Large intestine (tissue), 3 donors: ENCODE measurements around the gene MAGEA8. TPM values are rescaled to one million over a fixed set of nuclear protein-coding genes. Genes with fewer than 3 reads are reported as not detected.
"Not testable (repeated sequence)": the region's sequence is repeated elsewhere in the genome, so short reads cannot be mapped to it uniquely, and the experiment has no call there.

Experiments used
- DNase-seq, 2 donors: peaks; one replicate each; pipeline versions ENCODE4 v3.0.0 to v3.0.0-alpha.2; 2013
- H3K27ac ChIP-seq: one replicate; pipeline ENCODE4 v1.5.1; 2013; ENCODE audit warnings: low read length
- H3K27me3 ChIP-seq: 2 replicates; pipeline ENCODE4 v1.6.1; 2013; ENCODE audit warnings: low read length; ENCODE audit not compliant: control insufficient read depth, insufficient read depth
- H3K36me3 ChIP-seq: 2 replicates; pipeline ENCODE4 v1.6.1; 2013; ENCODE audit warnings: low read length; ENCODE audit not compliant: control insufficient read depth, insufficient read depth
- H3K4me1 ChIP-seq: one replicate; pipeline ENCODE4 v1.6.1; 2013; ENCODE audit warnings: low read length; ENCODE audit not compliant: control insufficient read depth, insufficient read depth
- H3K4me3 ChIP-seq: one replicate; pipeline ENCODE4 v1.5.1; 2013; ENCODE audit warnings: low read length
- H3K9me3 ChIP-seq: one replicate; pipeline ENCODE4 v1.6.1; 2013; ENCODE audit warnings: mild to moderate bottlenecking, low read depth, low read length, moderate library complexity; ENCODE audit not compliant: control insufficient read depth
- WGBS: methylation state at CpG from one replicate; pipeline ENCODE4 v1.1.5; 2013; ENCODE audit warnings: low lambda C conversion rate; ENCODE audit not compliant: insufficient coverage; 5-methylcytosine and 5-hydroxymethylcytosine counted together
- polyA plus RNA-seq: library from polyadenylated mRNA; unstranded; fragments of 120-200 nt; gene quantifications from one replicate; pipeline ENCODE4 v1.2.1, GENCODE V29; 2013

The MAGEA8 gene
- polyA plus RNA-seq, 1 donor = 0.12 TPM

- Histone ChIP-seq H3K36me3 (no peaks in the 10 kb centered on the region), H3K27ac (no peak overlapping the region), H3K9me3 (no peaks in the 10 kb centered on the region), H3K4me3 (no peak overlapping the region), H3K27me3 (no peaks in the 10 kb centered on the region), H3K4me1 (no peaks in the 10 kb centered on the region)
- no CpG with 5 or more reads among the region's 1 CpG for WGBS
- DNase-seq = no peak
Observed at GRCh38 chrX:149898554-149898953, 17.6 kb downstream of the MAGEA8 start.

- no peaks in the 10 kb centered on the region for H3K9me3 ChIP-seq
- H3K27me3 ChIP-seq = no peaks in the 10 kb centered on the region
- H3K4me1 ChIP-seq = no peaks in the 10 kb centered on the region
- no peaks in the 10 kb centered on the region for H3K36me3 ChIP-seq
- peak in 1 of 2 donors; percentile 16 for DNase-seq
- H3K4me3 ChIP-seq = peak overlapping the region; percentile 7
- H3K27ac ChIP-seq = no peak overlapping the region
- no CpG with 5 or more reads among the region's 6 CpGs for WGBS
Observed at GRCh38 chrX:149903889-149904748, 23.1 kb downstream of the MAGEA8 start.

GRCh38 chrX:149908308-149908707 lies 27.3 kb downstream of the MAGEA8 start:
- Histone ChIP-seq H3K4me3 (no peak overlapping the region), H3K4me1 (no peaks in the 10 kb centered on the region), H3K27ac (no peak overlapping the region), H3K9me3 (no peaks in the 10 kb centered on the region), H3K36me3 (no peaks in the 10 kb centered on the region), H3K27me3 (no peaks in the 10 kb centered on the region)
- DNase-seq = no peak
- no CpG with 5 or more reads among the region's 3 CpGs for WGBS

- H3K36me3 ChIP-seq = no peaks in the 10 kb centered on the region
- no peaks in the 10 kb centered on the region for H3K4me1 ChIP-seq
- no peaks in the 10 kb centered on the region for H3K9me3 ChIP-seq
- no peak overlapping the region for H3K27ac ChIP-seq
- H3K27me3 ChIP-seq = no peaks in the 10 kb centered on the region
- DNase-seq = no peak
- H3K4me3 ChIP-seq = no peak overlapping the region
Observed at GRCh38 chrX:149908727-149909126, 27.7 kb downstream of the MAGEA8 start.

GRCh38 chrX:149909324-149910177 lies 28.6 kb downstream of the MAGEA8 start:
- no peak for DNase-seq
- no peaks in the 10 kb centered on the region for H3K27me3 ChIP-seq
- no CpG with 5 or more reads among the region's 4 CpGs for WGBS
- H3K27ac ChIP-seq = no peak overlapping the region
- no peaks in the 10 kb centered on the region for H3K4me1 ChIP-seq
- H3K4me3 ChIP-seq = no peak overlapping the region
- no peaks in the 10 kb centered on the region for H3K36me3 ChIP-seq
- no peaks in the 10 kb centered on the region for H3K9me3 ChIP-seq

GRCh38 chrX:149910178-149910695 lies 29.3 kb downstream of the MAGEA8 start:
- no CpG with 5 or more reads among the region's 9 CpGs for WGBS
- Histone ChIP-seq H3K27ac (no peak overlapping the region), H3K4me3 (no peak overlapping the region), H3K4me1 (no peaks in the 10 kb centered on the region), H3K36me3 (no peaks in the 10 kb centered on the region), H3K27me3 (no peaks in the 10 kb centered on the region), H3K9me3 (no peaks in the 10 kb centered on the region)
- no peak for DNase-seq

- DNase-seq = no peak
- Histone ChIP-seq H3K4me1 (no peaks in the 10 kb centered on the region), H3K27ac (no peak overlapping the region), H3K27me3 (no peaks in the 10 kb centered on the region), H3K36me3 (no peaks in the 10 kb centered on the region), H3K9me3 (no peaks in the 10 kb centered on the region), H3K4me3 (no peak overlapping the region)
- WGBS = no CpG with 5 or more reads among the region's 3 CpGs
Observed at GRCh38 chrX:149916745-149917392, 35.9 kb downstream of the MAGEA8 start.

- H3K36me3 ChIP-seq, H3K27ac ChIP-seq, H3K4me3 ChIP-seq, DNase-seq, H3K9me3 ChIP-seq, H3K4me1 ChIP-seq, H3K27me3 ChIP-seq: not testable (repeated sequence)
- WGBS = no CpG with 5 or more reads among the region's 4 CpGs
Observed at GRCh38 chrX:149923836-149924235, 42.9 kb downstream of the MAGEA8 start.

- not testable (repeated sequence) for H3K36me3 ChIP-seq, H3K4me3 ChIP-seq, H3K9me3 ChIP-seq, H3K4me1 ChIP-seq, DNase-seq, H3K27me3 ChIP-seq, H3K27ac ChIP-seq
- no CpG with 5 or more reads among the region's 5 CpGs for WGBS
Observed at GRCh38 chrX:149924434-149924833, 43.5 kb downstream of the MAGEA8 start.

- H3K9me3 ChIP-seq, H3K27ac ChIP-seq, H3K4me1 ChIP-seq, H3K27me3 ChIP-seq, DNase-seq, H3K36me3 ChIP-seq, H3K4me3 ChIP-seq: not testable (repeated sequence)
- WGBS = no CpG with 5 or more reads among the region's 8 CpGs
Observed at GRCh38 chrX:149927245-149927963, 46.4 kb downstream of the MAGEA8 start.
